SU-DHL-6 (cell line): Measurements from ENCODE around the gene MAMDC4.

Source experiments
- H2AFZ ChIP-seq: fragments of 200-600 bp; sonication (generic); 2 replicates; pipeline ENCODE4 v1.6.1; 2014; ENCODE audit warnings: low read depth, mild to moderate bottlenecking, moderate library complexity, mixed read lengths, antibody characterized with exemption, low read length; ENCODE audit not compliant: severe bottlenecking
- H3F3A ChIP-seq: fragments of 200-600 bp; shearing (Covaris generic); 2 replicates; pipeline ENCODE4 v1.6.0; 2016; ENCODE audit warnings: antibody characterized with exemption, mild to moderate bottlenecking; ENCODE audit not compliant: insufficient read depth
- H3K27ac ChIP-seq: fragments of 200-600 bp; sonication (generic); 2 replicates; pipeline ENCODE4 v1.5.1; 2016; ENCODE audit warnings: low read depth, mild to moderate bottlenecking, low read length, moderate library complexity, mixed read lengths
- H3K27me3 ChIP-seq: fragments of 200-600 bp; sonication (generic), shearing (Covaris generic); 2 replicates; pipeline ENCODE4 v1.6.0; 2014; ENCODE audit warnings: mild to moderate bottlenecking, low read length
- H3K36me3 ChIP-seq: fragments of 200-600 bp; sonication (generic); 2 replicates; pipeline ENCODE4 v1.6.1; 2014; ENCODE audit warnings: mild to moderate bottlenecking, low read length, mixed read lengths
- H3K4me2 ChIP-seq: fragments of 300-600, 200-600 bp; shearing (Covaris generic), sonication (generic); 2 replicates; pipeline ENCODE4 v1.6.0; 2014; ENCODE audit warnings: low read length, low read depth, mild to moderate bottlenecking; ENCODE audit not compliant: poor library complexity, severe bottlenecking
- H3K4me3 ChIP-seq: fragments of 200-600 bp; sonication (generic); 2 replicates; pipeline ENCODE4 v1.5.1; 2014; ENCODE audit warnings: antibody characterized with exemption, low read length, mild to moderate bottlenecking, mixed read lengths; ENCODE audit not compliant: insufficient read depth, poor library complexity, severe bottlenecking
- H3K79me2 ChIP-seq: fragments of 200-600 bp; sonication (generic); 2 replicates; pipeline ENCODE4 v1.6.1; 2014; ENCODE audit warnings: mild to moderate bottlenecking, low read length, moderate library complexity; ENCODE audit not compliant: insufficient read depth
- H3K9ac ChIP-seq: fragments of 200-600 bp; sonication (generic); 2 replicates; pipeline ENCODE4 v1.7.0; 2014; ENCODE audit warnings: mild to moderate bottlenecking, low read length
- H3K9me2 ChIP-seq: fragments of 200-600 bp; sonication (generic); replicated peaks from 2 replicates; pipeline ENCODE4 v1.6.1; 2014; ENCODE audit warnings: low read length; ENCODE audit not compliant: insufficient read depth
- H3K9me3 ChIP-seq: fragments of 200-600 bp; sonication (generic); 2 replicates; pipeline ENCODE4 v1.6.1; 2014; ENCODE audit warnings: low read length, mixed read lengths; ENCODE audit not compliant: insufficient read depth
- H4K20me1 ChIP-seq: fragments of 200-600 bp; sonication (generic); 2 replicates; pipeline ENCODE4 v1.6.1; 2014; ENCODE audit warnings: low read depth, mild to moderate bottlenecking, antibody characterized with exemption, low read length, moderate library complexity, mixed read lengths
- CTCF ChIP-seq: fragments of 200-600 bp; sonication (generic); IDR thresholded peaks from one replicate; pipeline ENCODE4 v1.5.1; 2017; ENCODE audit warnings: antibody characterized with exemption, mild to moderate bottlenecking, low read length, moderate library complexity; ENCODE audit not compliant: insufficient read depth, poor library complexity, severe bottlenecking
- EZH2phosphoT487 ChIP-seq: fragments of 200-600 bp; sonication (generic), shearing (Covaris generic); conservative IDR thresholded peaks from 2 replicates; pipeline ENCODE4 v1.6.1; 2018; ENCODE audit warnings: mild to moderate bottlenecking, antibody characterized with exemption, low read length, moderate library complexity, mixed read lengths

Gene MAMDC4

GRCh38 chr9:136848393-136849037, 3.6 kb upstream of the MAMDC4 start:
- no peaks in the 10 kb centered on the region for H4K20me1 ChIP-seq
- H3K9me3 ChIP-seq = no peaks in the 10 kb centered on the region
- no peaks in the 10 kb centered on the region for H3K27me3 ChIP-seq
- H3K4me3 ChIP-seq = peak overlapping the region; percentile 91
- H3K27ac ChIP-seq = peak overlapping the region; percentile 89
- H3K4me2 ChIP-seq = peak overlapping the region; percentile 58
- H3K9me2 ChIP-seq = no peaks in the 10 kb centered on the region
- no peak for TF ChIP-seq EZH2phosphoT487
- TF ChIP-seq CTCF = no peak
- no peaks in the 10 kb centered on the region for H3F3A ChIP-seq
- H3K79me2 ChIP-seq = no peaks in the 10 kb centered on the region
- H3K36me3 ChIP-seq = no peaks in the 10 kb centered on the region
- peak overlapping the region; percentile 81 for H3K9ac ChIP-seq
- H2AFZ ChIP-seq = peak overlapping the region; percentile 55

GRCh38 chr9:136849038-136849959, 2.8 kb upstream of the MAMDC4 start, which contains the start of gene PHPT1:
PHPT1 (plus strand) TSS chr9:136849409; CDS start chr9:136849431, 22 bp downstream.
- H3K4me3 ChIP-seq = peak within 1 kb of the TSS; percentile 91
- no peaks in the 10 kb centered on the region for H3K36me3 ChIP-seq
- peak within 1 kb of the TSS; percentile 81 for H3K9ac ChIP-seq
- H3K9me3 ChIP-seq = no peaks in the 10 kb centered on the region
- H3K79me2 ChIP-seq = no peaks in the 10 kb centered on the region
- H3K27ac ChIP-seq = peak within 1 kb of the TSS; percentile 89
- no peaks in the 10 kb centered on the region for H3F3A ChIP-seq
- peak within 1 kb of the TSS; percentile 58 for H3K4me2 ChIP-seq
- H3K9me2 ChIP-seq = no peaks in the 10 kb centered on the region
- TF ChIP-seq EZH2phosphoT487 = no peak
- no peak for TF ChIP-seq CTCF
- H4K20me1 ChIP-seq = no peaks in the 10 kb centered on the region
- H2AFZ ChIP-seq = peak within 1 kb of the TSS; percentile 81
- no peaks in the 10 kb centered on the region for H3K27me3 ChIP-seq

- Histone ChIP-seq H3K9me3 (no peaks in the 10 kb centered on the region), H3K79me2 (no peaks in the 10 kb centered on the region), H3K9me2 (no peaks in the 10 kb centered on the region), H3K4me3 (peak overlapping the region; percentile 91), H3K36me3 (no peaks in the 10 kb centered on the region), H4K20me1 (no peaks in the 10 kb centered on the region), H3K4me2 (peak overlapping the region; percentile 58), H3K9ac (peak overlapping the region; percentile 81), H3K27ac (no peak overlapping the region), H3K27me3 (no peaks in the 10 kb centered on the region), H2AFZ (no peak overlapping the region), H3F3A (no peaks in the 10 kb centered on the region)
- TF ChIP-seq EZH2phosphoT487 = no peak
- no peak for TF ChIP-seq CTCF
Observed at GRCh38 chr9:136849960-136850865, 1.9 kb upstream of the MAMDC4 start.
